GM20431 (cell line): ENCODE measurements around the gene METTL13.

Experiments used
- in situ Hi-C: fragments of 300-500 bp; cut with MseI, MboI; formaldehyde crosslinking; loops from one replicate; pipeline ENCODE4 v1.15.0; 2020; ENCODE audit warnings: low sequenced_read_pairs; ENCODE audit not compliant: unreplicated experiment

Gene METTL13, protein sequence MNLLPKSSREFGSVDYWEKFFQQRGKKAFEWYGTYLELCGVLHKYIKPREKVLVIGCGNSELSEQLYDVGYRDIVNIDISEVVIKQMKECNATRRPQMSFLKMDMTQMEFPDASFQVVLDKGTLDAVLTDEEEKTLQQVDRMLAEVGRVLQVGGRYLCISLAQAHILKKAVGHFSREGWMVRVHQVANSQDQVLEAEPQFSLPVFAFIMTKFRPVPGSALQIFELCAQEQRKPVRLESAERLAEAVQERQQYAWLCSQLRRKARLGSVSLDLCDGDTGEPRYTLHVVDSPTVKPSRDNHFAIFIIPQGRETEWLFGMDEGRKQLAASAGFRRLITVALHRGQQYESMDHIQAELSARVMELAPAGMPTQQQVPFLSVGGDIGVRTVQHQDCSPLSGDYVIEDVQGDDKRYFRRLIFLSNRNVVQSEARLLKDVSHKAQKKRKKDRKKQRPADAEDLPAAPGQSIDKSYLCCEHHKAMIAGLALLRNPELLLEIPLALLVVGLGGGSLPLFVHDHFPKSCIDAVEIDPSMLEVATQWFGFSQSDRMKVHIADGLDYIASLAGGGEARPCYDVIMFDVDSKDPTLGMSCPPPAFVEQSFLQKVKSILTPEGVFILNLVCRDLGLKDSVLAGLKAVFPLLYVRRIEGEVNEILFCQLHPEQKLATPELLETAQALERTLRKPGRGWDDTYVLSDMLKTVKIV

DNA sequence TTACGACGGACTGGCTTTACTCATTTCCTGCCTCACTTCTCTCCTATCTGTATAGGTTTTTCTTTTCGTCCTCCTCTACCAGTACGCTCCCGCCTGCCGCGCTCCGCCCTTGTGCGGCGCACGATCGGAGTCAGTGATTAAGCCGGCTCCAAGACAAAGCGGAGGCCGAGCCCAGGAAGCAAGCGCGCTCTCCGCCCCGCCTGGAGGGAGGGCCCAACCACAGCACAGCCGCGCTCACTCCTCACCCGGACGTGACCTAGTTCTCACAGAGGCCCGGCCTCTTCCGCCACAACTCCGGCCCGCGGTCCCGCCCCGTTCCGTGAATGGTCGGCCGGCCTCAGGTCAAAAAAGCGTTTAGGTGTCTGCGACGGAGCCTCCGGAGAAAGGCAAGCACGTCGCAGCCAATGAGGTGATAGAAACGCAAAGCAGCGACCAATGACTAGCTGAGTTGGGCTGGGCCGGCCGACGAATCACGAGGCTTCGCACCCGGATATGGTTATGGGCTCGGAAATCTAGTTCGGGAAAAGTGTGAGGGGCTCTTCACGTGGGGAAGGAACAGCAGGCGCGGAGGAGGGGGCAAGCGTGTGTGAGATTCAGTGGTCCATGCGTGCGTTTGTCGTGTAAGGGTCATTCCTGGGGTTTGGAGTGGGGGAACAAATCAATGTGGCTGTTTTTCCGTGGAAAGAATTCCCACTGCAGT lies at the start of gene METTL13:
TSS of gene METTL13 (plus strand) at position 485 of the 700 bp plus-strand sequence. CDS start 308 bp downstream, outside the sequence.
- in situ Hi-C loops = no loop called here

DNA sequence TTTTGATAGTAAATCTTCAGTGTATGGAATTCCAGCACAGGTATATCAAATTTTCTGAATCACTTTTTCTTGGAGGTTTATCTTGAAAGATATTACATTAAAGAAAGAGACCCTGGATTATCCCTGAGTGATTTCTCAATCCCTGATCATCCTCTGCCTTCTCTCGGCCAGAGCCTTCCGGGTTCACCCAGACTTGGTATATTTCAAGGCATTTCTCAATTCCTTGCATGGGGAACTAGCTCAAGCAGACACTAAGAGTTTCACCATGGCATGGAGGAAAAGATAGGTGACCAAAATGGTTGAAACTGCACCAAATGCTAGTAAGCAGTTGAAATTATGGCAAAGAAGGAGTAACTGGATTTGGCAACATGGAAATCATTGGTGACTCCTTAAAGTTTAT lies 45.3 kb upstream of the METTL13 start:
- in situ Hi-C loops = no loop called here

DNA sequence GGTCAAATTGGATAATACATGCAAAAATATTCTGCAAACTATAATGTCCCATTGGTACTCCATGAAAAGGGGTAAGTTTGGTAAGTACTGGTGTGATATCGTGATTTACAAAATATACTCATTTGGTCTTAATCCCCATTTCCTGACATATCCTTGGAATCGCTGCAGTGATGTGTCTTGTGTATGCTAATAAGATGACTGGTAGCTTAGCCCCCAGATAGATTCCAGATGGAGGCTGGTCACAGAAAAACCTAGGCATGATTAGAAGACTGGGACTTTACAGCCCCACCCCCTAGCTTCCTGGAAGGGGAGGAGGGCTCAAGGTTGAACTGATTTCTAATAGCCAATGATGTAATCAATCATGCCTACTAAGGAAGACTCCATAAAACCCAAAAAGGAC lies 42.5 kb upstream of the METTL13 start:
- in situ Hi-C loops = no loop called here

DNA sequence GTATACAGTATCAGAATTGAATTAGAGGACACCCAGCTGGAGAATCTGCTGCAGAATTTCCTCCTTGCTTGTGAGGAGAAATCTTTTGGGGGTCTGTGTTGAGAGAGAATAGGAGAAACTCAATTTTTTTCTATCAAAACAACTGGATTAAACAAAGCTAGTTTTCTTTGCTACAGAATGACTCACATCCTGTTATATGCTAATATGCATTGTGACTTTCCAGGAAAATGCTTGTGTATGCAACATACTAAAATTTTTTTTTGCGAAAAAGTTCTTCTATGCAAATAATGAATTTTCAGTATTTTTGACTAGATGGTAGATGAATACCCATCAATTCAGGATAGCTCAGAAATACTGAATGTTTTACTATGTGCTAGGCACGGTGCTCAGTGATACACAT lies 41.8 kb upstream of the METTL13 start:
- in situ Hi-C loops = no loop called here

DNA sequence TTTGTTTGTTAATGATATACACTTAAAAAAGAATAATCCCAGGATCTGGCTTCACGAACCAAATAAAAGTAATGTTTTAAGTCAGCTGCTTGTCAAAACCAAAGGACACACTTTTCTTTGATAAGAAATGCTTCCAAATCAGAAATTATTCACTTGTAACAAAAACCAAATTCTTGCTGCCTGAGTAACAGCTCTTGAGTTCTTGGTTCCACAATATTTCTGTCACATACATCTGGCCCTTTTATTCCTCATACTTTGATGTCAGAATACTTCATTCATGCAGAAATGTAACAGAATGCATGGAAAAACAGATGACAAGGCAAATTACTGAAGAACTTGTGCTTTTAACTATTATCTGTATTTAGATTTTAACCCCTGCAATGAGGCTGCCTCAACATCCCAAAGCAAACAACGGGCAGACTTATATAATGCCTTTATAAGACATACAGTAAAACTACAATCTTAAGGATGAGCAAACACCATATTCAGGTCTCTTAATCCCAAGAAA lies 41.0 kb upstream of the METTL13 start:
- in situ Hi-C loops = no loop called here

DNA sequence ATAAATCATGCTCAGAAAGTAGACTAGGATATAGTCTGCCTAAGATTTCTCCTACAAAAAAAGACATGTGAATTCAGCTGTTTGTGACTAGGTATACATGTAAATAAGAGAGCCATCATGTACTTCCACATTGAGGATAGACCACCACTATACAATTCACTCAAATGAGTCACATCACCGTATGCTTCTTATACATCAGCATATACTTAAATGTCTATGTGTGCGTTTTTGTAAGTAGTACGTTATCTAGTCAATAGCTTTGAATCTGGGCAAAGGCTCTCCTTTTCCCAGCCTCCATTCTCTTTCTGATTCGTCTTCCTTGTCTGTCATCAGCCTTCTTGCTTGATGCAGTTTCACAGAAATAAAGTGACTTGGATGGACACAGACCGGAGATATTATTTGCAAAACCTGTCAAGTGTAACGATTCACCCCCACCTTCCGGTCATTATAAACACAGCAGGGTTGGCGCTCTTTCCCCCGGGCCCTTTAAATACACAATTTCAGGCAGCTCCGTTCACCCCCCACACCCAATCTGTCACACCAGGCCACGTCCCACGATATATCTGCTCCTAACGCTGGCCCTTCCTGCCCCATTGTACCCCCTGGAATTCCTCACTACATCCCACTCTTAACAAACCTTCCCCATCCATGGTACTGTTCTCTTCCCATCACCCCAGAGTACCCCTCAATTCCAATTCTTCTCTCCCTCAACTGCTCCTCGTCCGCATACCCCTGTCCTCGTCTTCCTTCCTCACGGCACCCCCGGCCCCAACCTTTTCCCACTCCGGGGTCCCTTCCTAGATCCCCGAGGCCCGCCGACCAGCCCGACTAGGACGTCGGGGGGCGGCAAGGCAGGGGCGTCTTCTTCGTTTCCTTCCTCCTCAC lies 40.2 kb upstream of the METTL13 start:
- in situ Hi-C loops = no loop called here

DNA sequence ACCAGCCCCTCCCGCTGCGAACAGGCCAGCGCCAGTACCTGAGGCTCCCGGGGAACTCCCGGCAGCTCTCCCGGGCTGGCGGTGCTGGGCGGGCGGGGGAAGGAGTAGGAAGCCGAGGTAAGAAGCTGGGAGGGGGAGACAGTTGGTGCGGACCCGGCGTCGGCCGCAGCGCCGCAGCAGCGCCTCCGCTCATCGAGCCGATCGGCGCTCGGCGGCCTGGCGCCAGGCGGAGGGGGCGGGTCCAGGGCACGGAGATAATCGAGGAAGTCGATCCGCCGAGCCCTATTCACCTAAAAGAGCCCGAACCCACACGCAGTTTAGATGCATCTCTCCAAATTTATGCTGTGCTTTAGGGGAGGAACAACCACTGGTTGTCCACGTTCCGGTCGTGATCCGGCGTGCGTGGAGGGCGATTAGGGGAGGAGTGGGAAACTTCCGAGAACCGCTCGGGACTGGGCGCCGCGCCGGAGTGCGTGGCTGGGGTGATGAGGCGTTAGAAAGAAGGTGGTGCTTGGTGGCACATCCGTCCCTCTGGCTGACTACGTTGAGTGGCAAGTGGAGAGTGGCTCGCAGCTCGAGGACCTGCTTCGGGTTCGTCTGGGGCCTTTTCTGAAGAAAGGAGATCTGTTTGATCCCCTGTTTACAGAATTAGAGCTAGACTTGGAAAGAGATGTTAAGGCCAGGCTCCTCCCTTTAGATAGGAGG lies 39.4 kb upstream of the METTL13 start, which contains the start of gene VAMP4:
TSS of gene VAMP4 (minus strand) at position 194 of the 705 bp plus-strand sequence. CDS start 3,651 bp downstream, outside the sequence.
- in situ Hi-C loops = no loop called here

DNA sequence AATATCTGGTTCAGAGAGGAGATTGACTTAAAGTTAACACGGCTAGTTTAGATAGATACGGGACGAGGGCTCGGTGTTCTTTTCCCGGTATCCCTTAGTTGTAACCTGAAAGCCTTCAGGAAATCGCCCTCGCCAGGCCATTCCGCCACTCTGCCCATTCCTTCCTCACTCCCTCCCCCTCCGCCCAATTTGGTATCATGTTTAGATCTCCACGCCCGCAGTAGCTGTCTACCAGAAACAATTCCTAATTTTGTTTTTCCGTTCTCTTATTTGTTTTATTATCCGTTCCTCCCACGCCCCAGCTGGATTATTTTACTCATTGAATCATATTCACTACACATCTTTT lies 38.9 kb upstream of the METTL13 start:
- in situ Hi-C loops = no loop called here

DNA sequence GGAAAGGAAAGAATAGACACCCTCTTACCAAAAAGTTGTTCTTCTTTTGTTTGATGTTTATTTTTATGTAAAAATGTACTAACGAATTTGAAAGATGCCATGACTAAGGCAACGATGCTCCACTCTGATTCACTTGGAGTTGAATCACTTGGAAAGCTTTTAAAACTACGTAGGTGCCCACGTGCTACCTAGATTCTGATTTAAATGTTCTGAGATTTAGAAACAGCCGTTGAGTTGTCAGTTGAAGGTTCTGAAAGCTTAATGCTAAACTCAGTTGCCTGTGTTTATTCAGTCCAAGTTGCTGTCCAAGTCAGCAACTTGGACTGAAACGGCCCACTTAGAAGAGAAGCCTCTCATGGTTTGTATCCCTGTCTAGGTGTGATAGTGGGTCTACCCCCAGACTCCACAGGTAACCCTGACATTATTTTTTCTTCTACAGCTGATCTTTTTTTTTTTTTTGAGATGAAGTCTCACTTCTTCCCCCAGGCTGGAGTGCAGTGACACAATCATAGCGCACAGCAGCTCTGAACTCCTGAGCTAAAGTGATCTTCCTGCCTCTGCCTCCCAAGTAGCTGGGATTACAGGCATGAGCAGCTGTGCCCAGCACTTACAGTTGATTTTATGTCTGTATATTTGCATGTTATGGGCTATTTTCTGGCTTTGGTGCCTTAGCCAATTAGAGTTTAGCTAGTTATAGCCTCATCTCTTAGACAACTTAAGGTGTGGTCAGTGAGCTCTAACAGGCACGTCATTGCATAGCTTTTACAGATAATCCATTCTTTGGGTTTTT lies 38.2 kb upstream of the METTL13 start:
- in situ Hi-C loops = no loop called here

DNA sequence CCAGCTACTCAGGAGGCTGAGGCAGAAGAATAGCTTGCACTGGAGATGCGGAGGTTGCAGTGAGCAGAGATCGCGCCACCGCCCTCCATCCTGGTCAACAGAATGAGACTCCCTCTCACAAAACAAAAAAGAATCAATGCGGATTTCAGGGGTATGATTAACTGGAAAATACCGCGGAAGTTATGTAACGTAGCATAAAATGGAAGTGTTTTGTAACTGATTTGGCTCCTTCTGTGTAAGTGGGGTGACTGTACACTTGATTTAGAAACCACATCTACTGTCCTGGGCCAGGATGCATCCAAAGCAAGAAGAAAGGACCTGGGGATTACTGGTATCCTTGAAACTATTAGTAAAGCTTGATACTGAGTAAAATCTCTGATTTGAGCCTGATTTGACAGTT lies 36.5 kb upstream of the METTL13 start:
- in situ Hi-C loops = no loop called here

DNA sequence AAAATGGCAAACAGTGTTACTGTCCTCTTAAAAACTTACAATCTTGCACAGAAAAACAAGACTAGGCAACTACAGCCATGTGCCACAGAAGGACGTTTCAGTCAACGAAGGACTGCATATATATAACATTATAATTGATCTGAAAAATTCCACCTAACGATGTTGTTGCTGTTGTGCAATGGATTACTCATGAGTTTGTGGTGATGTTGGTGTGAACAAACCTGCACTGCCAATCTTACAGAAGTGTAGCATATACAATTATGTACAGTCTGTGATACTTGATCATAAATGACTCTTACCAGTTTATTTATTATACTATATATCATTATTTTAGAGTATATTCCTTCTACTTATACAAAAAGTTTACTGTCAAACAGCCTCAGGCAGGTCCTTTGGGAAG lies 32.8 kb upstream of the METTL13 start:
- in situ Hi-C loops = no loop called here

DNA sequence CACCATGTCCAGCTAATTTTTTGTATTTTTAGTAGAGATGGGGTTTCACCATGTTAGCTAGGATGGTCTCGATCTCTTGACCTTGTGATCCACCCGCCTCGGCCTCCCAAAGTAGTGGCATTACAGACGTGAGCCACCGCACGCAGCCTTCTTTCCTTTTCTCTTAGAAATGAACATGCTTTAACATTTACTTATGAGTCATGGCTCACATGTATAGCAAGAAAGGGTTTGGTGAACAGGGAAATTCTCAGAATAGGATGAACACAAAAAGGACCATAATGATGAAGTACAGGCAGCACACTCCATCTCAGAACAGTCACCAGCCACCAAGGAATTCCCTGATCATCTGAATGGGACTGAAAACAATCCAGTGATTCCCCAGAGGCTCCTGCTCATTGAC lies 30.2 kb upstream of the METTL13 start:
- in situ Hi-C loops = no loop called here

DNA sequence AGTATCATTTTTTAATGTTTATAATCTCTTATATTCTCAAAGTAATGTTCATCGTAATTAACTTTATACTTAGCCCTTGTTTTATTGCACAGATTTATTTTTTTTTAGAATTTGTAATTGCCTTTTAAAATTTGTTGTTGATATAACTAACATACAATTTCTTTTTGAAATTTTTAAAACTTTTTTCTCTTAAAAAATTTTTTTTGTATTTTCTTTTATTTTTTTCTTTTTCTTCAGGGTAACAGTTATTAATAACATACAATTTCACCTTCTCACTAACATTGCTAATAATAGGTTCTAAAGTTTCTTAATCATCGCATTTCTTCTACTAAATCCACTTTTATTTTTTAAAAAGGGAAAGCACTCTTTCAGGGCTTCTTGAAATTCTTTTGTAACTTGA lies 28.3 kb upstream of the METTL13 start:
- in situ Hi-C loops = no loop called here

DNA sequence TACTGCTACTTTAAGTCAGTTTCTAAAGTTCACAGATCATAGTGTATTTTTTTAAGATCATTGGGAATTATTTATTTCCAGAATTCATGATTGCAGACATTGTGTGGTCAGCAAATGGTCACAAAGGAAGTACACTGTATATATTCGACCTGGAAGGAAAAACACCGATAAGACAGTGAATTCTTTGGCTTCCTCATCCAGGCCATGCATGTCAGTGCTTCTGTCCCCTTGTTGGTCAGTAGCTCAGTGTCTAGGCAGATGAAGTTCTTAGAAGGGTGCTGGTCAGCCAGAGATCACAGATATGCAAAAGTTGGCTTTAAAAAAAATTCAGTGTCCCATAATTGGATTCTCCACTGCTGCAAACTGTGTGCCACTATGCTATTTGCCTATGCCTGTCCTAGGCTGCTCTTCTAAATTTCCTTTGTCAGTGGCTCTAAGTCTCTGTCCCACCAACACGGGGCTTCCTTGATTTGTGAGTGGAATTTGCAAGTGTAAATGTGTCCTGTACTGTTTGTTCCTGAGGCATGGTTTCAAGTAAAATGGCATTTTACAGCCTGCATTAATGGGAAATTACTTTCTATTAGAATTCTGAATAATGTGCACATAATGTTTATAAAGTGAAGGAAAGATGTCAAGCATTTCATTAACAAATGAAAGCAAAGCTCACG lies 27.6 kb upstream of the METTL13 start:
- in situ Hi-C loops = no loop called here

DNA sequence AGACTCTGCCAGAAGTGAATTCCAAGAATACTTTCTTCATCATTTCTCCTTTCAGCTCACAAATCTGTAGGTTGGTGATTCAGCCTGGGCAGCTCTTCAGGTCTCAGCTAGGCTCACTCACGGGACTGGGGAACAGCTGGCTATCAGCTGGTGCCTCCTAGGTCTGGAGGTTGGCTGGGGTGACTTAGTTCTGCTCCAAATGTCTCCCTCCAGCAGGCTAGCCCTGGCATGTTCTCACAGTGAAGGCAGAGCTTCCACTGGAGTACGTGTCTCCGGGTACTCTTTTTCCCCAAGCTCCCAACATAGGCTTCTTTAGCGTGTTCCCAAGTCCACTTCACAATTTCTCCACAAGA lies 27.1 kb upstream of the METTL13 start:
- in situ Hi-C loops = no loop called here

DNA sequence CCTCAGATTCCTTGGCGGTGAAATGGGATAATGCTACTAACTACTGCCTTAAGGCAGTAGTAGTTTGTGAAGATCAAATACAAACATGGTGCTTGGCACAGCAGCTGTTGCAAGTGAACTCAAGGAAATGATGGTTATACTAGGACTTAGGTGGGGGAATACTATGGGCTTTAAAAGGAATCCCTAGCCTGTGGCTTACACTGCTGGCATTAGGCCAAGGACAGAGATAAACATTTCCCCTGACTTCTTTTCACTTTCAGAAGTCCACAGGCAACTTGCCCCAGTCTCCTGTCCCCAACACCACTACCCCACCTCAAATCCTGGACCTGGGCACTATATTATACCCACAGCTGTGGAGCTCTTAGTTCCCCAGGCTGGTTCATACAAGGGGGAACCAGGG lies 26.5 kb upstream of the METTL13 start:
- in situ Hi-C loops = no loop called here

DNA sequence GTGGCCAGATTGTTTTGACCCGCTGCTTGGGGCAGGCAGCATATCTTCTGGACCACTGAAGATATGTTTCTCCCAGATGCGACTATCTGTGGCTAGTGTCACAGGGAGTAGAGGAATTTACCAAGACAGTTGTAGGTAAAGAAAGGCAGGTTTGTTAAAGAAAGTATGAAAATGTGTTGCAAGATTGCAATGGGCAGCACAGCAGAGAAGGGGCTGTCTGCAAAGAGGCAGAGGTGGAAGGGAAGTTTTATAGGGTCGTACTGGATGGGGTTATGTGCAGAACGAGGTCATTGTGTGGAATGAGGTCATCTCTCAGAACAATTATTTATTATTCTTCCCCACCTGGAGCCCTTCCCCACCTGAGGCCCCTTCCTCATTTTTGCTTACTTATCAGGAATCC lies 24.6 kb upstream of the METTL13 start:
- in situ Hi-C loops = no loop called here

DNA sequence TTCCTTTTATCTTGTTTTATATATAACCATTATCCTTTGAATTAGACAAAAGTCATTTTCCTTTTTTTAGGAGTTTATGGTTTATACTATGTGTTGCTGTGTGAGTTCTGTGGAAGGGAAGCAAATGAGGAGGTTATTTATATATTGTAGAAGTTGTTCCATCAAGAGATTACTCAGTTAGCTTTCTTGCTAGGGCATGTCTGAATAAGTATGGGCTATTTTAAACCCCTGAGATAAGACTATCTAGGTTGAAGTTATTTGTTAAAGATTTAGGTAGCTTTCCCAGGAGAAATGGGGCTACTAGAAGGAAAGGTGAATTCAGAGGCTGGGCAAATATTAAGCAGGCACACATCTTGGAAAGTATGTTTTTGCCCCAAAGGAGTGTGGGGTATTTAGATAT lies 23.4 kb upstream of the METTL13 start:
- in situ Hi-C loops = no loop called here
